ENCODE measurements around the gene KCNJ18.
"Not testable (repeated sequence)": the region's sequence is repeated elsewhere in the genome, so short reads cannot be mapped to it uniquely, and the experiment has no call there.

The KCNJ18 gene

GRCh38 chr17:21735814-21736213 is 43.5 kb downstream of the KCNJ18 start:
- not testable (repeated sequence) for H3K9ac ChIP-seq (ENCODE audit: low read length); H3K4me3 ChIP-seq (ENCODE audit: low read depth, low read length, poor library complexity, severe bottlenecking); H3K79me2 ChIP-seq (ENCODE audit: insufficient read depth, low read length); H3K9me3 ChIP-seq (ENCODE audit: low read length); H3F3A ChIP-seq (ENCODE audit: insufficient read depth, low read length); H3K4me2 ChIP-seq (ENCODE audit: low read length); H3K27me3 ChIP-seq (ENCODE audit: insufficient read depth, low read length); H4K20me1 ChIP-seq (ENCODE audit: insufficient read depth, low read length); H3K36me3 ChIP-seq (ENCODE audit: insufficient read depth, low read length); H2AFZ ChIP-seq (ENCODE audit: low read length); H3K9me2 ChIP-seq (ENCODE audit: low read depth, low read length)
- Histone ChIP-seq H3K4me1 (ENCODE audit: insufficient read depth, low read length, severe bottlenecking) (peaks cover 25% of the 10 kb centered on the region), H3K27ac (ENCODE audit: low read depth, low read length, poor library complexity, severe bottlenecking) (peak overlapping the region; percentile 30)

DNA sequence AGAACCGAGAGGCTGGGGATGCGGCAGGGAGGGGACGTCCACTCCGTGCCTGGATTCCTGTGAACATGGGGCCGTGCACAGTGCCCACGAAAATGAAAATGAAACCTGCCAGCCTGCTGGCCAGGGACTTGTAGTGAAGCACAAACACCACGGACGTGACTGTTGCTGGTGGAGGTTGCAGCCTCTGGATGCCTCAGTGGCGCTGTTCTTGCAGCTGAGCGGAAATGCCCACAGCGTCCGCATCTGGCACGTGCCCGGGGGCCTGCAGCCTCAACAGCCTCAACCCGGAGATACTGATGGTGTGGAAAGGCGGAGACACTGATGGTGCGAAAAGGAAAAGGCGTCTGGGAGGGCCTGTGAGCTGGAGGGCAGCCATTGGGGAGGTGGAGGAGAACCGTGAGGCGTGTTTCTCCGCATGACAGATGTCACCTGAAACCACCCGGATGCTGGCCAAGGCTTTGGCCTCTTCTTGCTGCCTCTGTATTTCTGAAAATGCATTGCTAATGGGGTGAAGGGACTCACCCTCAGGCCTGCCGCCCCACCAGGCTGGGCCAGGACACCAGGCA is 44.8 kb downstream of the KCNJ18 start:
- not testable (repeated sequence) for H3K4me3 ChIP-seq (ENCODE audit: low read depth, low read length, poor library complexity, severe bottlenecking); H3K9me3 ChIP-seq (ENCODE audit: low read length); H3F3A ChIP-seq (ENCODE audit: insufficient read depth, low read length); H4K20me1 ChIP-seq (ENCODE audit: insufficient read depth, low read length); H3K27me3 ChIP-seq (ENCODE audit: insufficient read depth, low read length); H3K36me3 ChIP-seq (ENCODE audit: insufficient read depth, low read length); H3K9ac ChIP-seq (ENCODE audit: low read length); H2AFZ ChIP-seq (ENCODE audit: low read length); H3K79me2 ChIP-seq (ENCODE audit: insufficient read depth, low read length); H3K9me2 ChIP-seq (ENCODE audit: low read depth, low read length)
- H3K4me2 ChIP-seq (ENCODE audit: low read length): peak overlapping the region; percentile 46; the same call in 1 of the 2 replicates
- H3K27ac ChIP-seq (ENCODE audit: low read depth, low read length, poor library complexity, severe bottlenecking): peak overlapping the region; percentile 77
- H3K4me1 ChIP-seq (ENCODE audit: insufficient read depth, low read length, severe bottlenecking): peaks cover 29% of the 10 kb centered on the region

- not testable (repeated sequence) for H3K27me3 ChIP-seq (ENCODE audit: insufficient read depth, low read length); H3K9me2 ChIP-seq (ENCODE audit: low read depth, low read length); H3K4me3 ChIP-seq (ENCODE audit: low read depth, low read length, poor library complexity, severe bottlenecking); H2AFZ ChIP-seq (ENCODE audit: low read length); H3K36me3 ChIP-seq (ENCODE audit: insufficient read depth, low read length); H3K79me2 ChIP-seq (ENCODE audit: insufficient read depth, low read length); H3K9me3 ChIP-seq (ENCODE audit: low read length); H3F3A ChIP-seq (ENCODE audit: insufficient read depth, low read length); H4K20me1 ChIP-seq (ENCODE audit: insufficient read depth, low read length)
- H3K9ac ChIP-seq (ENCODE audit: low read length): peak overlapping the region; percentile 64; the same call in 1 of the 2 replicates
- H3K4me1 ChIP-seq (ENCODE audit: insufficient read depth, low read length, severe bottlenecking): peaks cover 38% of the 10 kb centered on the region
- H3K4me2 ChIP-seq (ENCODE audit: low read length): peak overlapping the region; percentile 33; the same call in 1 of the 2 replicates
- H3K27ac ChIP-seq (ENCODE audit: low read depth, low read length, poor library complexity, severe bottlenecking): peak overlapping the region; percentile 95
These were observed 45.9 kb downstream of the KCNJ18 start for GRCh38 chr17:21738241-21738640.

DNA sequence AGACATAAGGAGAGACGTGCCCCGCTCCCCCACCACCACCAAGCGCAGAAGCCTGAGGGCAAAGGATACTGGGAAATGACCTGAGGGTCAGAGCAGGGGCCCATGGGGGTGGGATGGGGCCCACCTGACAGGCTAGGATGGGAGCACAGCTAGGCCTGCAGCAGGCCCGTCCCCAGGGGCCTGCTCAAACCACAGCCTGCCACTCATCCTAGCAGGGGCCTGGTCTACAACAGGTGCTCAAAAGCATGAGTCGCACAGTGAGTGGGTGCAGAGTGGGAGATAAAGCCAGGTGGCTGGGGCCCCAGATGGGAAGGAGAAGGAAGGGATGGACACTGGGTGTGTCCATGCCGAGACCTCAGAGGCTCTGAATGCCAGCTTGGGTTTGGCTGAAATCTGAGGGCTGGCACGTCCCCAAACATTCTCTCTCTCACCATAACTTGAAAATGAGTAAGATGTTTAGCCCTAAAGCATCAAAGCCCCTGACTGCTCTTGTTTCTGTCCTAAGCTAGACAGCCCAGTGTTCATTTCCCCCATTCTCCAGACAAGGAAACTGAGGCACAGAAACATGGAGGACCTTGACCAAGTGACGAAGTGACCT is 46.7 kb downstream of the KCNJ18 start:
- Histone ChIP-seq H3K4me1 (ENCODE audit: insufficient read depth, low read length, severe bottlenecking) (peaks cover 38% of the 10 kb centered on the region), H3K27ac (ENCODE audit: low read depth, low read length, poor library complexity, severe bottlenecking) (peak overlapping the region; percentile 78)
- H3F3A ChIP-seq (ENCODE audit: insufficient read depth, low read length); H3K27me3 ChIP-seq (ENCODE audit: insufficient read depth, low read length); H2AFZ ChIP-seq (ENCODE audit: low read length); H3K9ac ChIP-seq (ENCODE audit: low read length); H3K36me3 ChIP-seq (ENCODE audit: insufficient read depth, low read length); H3K4me3 ChIP-seq (ENCODE audit: low read depth, low read length, poor library complexity, severe bottlenecking); H4K20me1 ChIP-seq (ENCODE audit: insufficient read depth, low read length); H3K9me3 ChIP-seq (ENCODE audit: low read length); H3K4me2 ChIP-seq (ENCODE audit: low read length); H3K9me2 ChIP-seq (ENCODE audit: low read depth, low read length); H3K79me2 ChIP-seq (ENCODE audit: insufficient read depth, low read length): not testable (repeated sequence)

GRCh38 chr17:21739485-21739884 is 47.2 kb downstream of the KCNJ18 start:
- not testable (repeated sequence) for H3K27me3 ChIP-seq (ENCODE audit: insufficient read depth, low read length); H3F3A ChIP-seq (ENCODE audit: insufficient read depth, low read length); H3K9me3 ChIP-seq (ENCODE audit: low read length); H2AFZ ChIP-seq (ENCODE audit: low read length); H3K4me2 ChIP-seq (ENCODE audit: low read length); H3K79me2 ChIP-seq (ENCODE audit: insufficient read depth, low read length); H3K36me3 ChIP-seq (ENCODE audit: insufficient read depth, low read length); H3K4me3 ChIP-seq (ENCODE audit: low read depth, low read length, poor library complexity, severe bottlenecking); H3K9ac ChIP-seq (ENCODE audit: low read length); H4K20me1 ChIP-seq (ENCODE audit: insufficient read depth, low read length); H3K9me2 ChIP-seq (ENCODE audit: low read depth, low read length)
- Histone ChIP-seq H3K4me1 (ENCODE audit: insufficient read depth, low read length, severe bottlenecking) (peaks cover 38% of the 10 kb centered on the region), H3K27ac (ENCODE audit: low read depth, low read length, poor library complexity, severe bottlenecking) (peak overlapping the region; percentile 78)

GRCh38 chr17:21740836-21741235 is 48.5 kb downstream of the KCNJ18 start:
- H3K79me2 ChIP-seq (ENCODE audit: insufficient read depth, low read length); H3K36me3 ChIP-seq (ENCODE audit: insufficient read depth, low read length); H3K4me2 ChIP-seq (ENCODE audit: low read length); H3F3A ChIP-seq (ENCODE audit: insufficient read depth, low read length); H3K4me3 ChIP-seq (ENCODE audit: low read depth, low read length, poor library complexity, severe bottlenecking); H3K9me2 ChIP-seq (ENCODE audit: low read depth, low read length); H3K9ac ChIP-seq (ENCODE audit: low read length); H2AFZ ChIP-seq (ENCODE audit: low read length); H3K27me3 ChIP-seq (ENCODE audit: insufficient read depth, low read length); H4K20me1 ChIP-seq (ENCODE audit: insufficient read depth, low read length); H3K9me3 ChIP-seq (ENCODE audit: low read length): not testable (repeated sequence)
- peak overlapping the region; percentile 79 for H3K27ac ChIP-seq (ENCODE audit: low read depth, low read length, poor library complexity, severe bottlenecking)
- H3K4me1 ChIP-seq (ENCODE audit: insufficient read depth, low read length, severe bottlenecking): peaks cover 38% of the 10 kb centered on the region

DNA sequence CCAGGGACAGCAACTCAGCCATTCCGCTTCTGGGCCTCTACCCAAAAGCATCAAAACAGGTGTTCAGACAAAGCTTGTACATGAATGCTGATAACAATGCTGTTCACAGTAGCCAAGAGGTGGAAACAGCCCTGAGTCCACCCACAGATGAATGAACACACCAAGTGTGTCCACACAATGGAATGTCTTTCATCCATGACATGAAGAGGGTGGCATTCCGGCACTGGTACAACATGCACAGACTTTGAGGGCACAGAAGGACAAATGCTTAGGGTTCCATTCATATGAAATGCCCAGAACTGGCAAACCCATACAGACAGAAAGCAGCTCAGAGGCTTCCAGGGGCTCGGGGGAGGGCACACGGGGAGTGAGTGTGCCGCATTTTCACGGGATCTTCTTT is 49.2 kb downstream of the KCNJ18 start:
- not testable (repeated sequence) for H3K4me2 ChIP-seq (ENCODE audit: low read length); H2AFZ ChIP-seq (ENCODE audit: low read length); H3K27ac ChIP-seq (ENCODE audit: low read depth, low read length, poor library complexity, severe bottlenecking); H3K9me3 ChIP-seq (ENCODE audit: low read length); H3K79me2 ChIP-seq (ENCODE audit: insufficient read depth, low read length); H4K20me1 ChIP-seq (ENCODE audit: insufficient read depth, low read length); H3K9me2 ChIP-seq (ENCODE audit: low read depth, low read length); H3K36me3 ChIP-seq (ENCODE audit: insufficient read depth, low read length); H3K9ac ChIP-seq (ENCODE audit: low read length); H3F3A ChIP-seq (ENCODE audit: insufficient read depth, low read length); H3K4me3 ChIP-seq (ENCODE audit: low read depth, low read length, poor library complexity, severe bottlenecking); H3K27me3 ChIP-seq (ENCODE audit: insufficient read depth, low read length)
- H3K4me1 ChIP-seq (ENCODE audit: insufficient read depth, low read length, severe bottlenecking): peaks cover 38% of the 10 kb centered on the region

Data from OCI-LY1 (cell line).